OCI-LY1 (cell line): ENCODE results near the gene HAUS8.

ENCODE experiments used
- H2AFZ ChIP-seq: fragments of 200-600 bp; sonication (generic), shearing (Covaris generic); 2 replicates; pipeline ENCODE4 v1.6.0; 2014; ENCODE audit warnings: antibody characterized with exemption, mild to moderate bottlenecking, low read length
- H3F3A ChIP-seq: fragments of 200-600 bp; sonication (generic), shearing (Covaris generic); 2 replicates; pipeline ENCODE4 v1.6.0; 2014; ENCODE audit warnings: mild to moderate bottlenecking, antibody characterized with exemption, low read length, moderate library complexity; ENCODE audit not compliant: insufficient read depth
- H3K27ac ChIP-seq: fragments of 200-600 bp; sonication (generic); 2 replicates; pipeline ENCODE4 v1.5.1; 2014; ENCODE audit warnings: low read length, mixed run types, mild to moderate bottlenecking, low read depth; ENCODE audit not compliant: poor library complexity, severe bottlenecking
- H3K27me3 ChIP-seq: fragments of 200-600 bp; sonication (generic); 2 replicates; pipeline ENCODE4 v1.6.0; 2014; ENCODE audit warnings: antibody characterized with exemption, mild to moderate bottlenecking, low read length, moderate library complexity; ENCODE audit not compliant: insufficient read depth
- H3K36me3 ChIP-seq: fragments of 200-600 bp; sonication (generic); 2 replicates; pipeline ENCODE4 v1.6.1; 2014; ENCODE audit warnings: mild to moderate bottlenecking, antibody characterized with exemption, low read length, moderate library complexity, mixed read lengths; ENCODE audit not compliant: insufficient read depth
- H3K4me1 ChIP-seq: fragments of 200-600 bp; sonication (generic); 2 replicates; pipeline ENCODE4 v1.5.1; 2014; ENCODE audit warnings: mild to moderate bottlenecking, low read length, moderate library complexity; ENCODE audit not compliant: insufficient read depth, severe bottlenecking
- H3K4me2 ChIP-seq: fragments of 200-600 bp; sonication (generic), shearing (Covaris generic); 2 replicates; pipeline ENCODE4 v1.6.1; 2014; ENCODE audit warnings: low read length
- H3K4me3 ChIP-seq: fragments of 200-600 bp; sonication (generic); 2 replicates; pipeline ENCODE4 v1.5.1; 2014; ENCODE audit warnings: low read length, low read depth, mild to moderate bottlenecking, mixed read lengths; ENCODE audit not compliant: poor library complexity, severe bottlenecking
- H3K79me2 ChIP-seq: fragments of 200-600 bp; shearing (Covaris generic); 2 replicates; pipeline ENCODE4 v1.6.1; 2016; ENCODE audit warnings: mixed run types, low read length, mixed read lengths; ENCODE audit not compliant: insufficient read depth
- H3K9ac ChIP-seq: fragments of 200-600 bp; sonication (generic), shearing (Covaris generic); 2 replicates; pipeline ENCODE4 v1.6.1; 2014; ENCODE audit warnings: mild to moderate bottlenecking, low read length, mixed read lengths
- H3K9me2 ChIP-seq: fragments of 200-600 bp; sonication (generic), shearing (Covaris generic); 2 replicates; pipeline ENCODE4 v1.6.1; 2014; ENCODE audit warnings: low read depth, mild to moderate bottlenecking, low read length, mixed read lengths
- H3K9me3 ChIP-seq: fragments of 200-600 bp; shearing (Covaris generic); 2 replicates; pipeline ENCODE4 v1.6.1; 2014; ENCODE audit warnings: low read length, mixed read lengths
- H4K20me1 ChIP-seq: fragments of 200-600 bp; sonication (generic), shearing (Covaris generic); 2 replicates; pipeline ENCODE4 v1.6.0; 2016; ENCODE audit warnings: mild to moderate bottlenecking, low read length; ENCODE audit not compliant: insufficient read depth
- CTCF ChIP-seq: fragments of 200-600 bp; sonication (generic), shearing (Covaris generic); IDR thresholded peaks from 2 replicates; pipeline ENCODE4 v1.5.1; 2017; ENCODE audit warnings: mild to moderate bottlenecking, antibody characterized with exemption, low read length, moderate library complexity, mixed read lengths
- EZH2 ChIP-seq: fragments of 200-600 bp; sonication (generic), shearing (Covaris generic); IDR thresholded peaks from 2 replicates; pipeline ENCODE4 v1.8.0; 2017; ENCODE audit warnings: borderline replicate concordance, mixed run types, mild to moderate bottlenecking, antibody characterized with exemption, low read length, moderate library complexity, mixed read lengths

The HAUS8 gene

GRCh38 chr19:17088552-17088951 is 13.3 kb upstream of the HAUS8 start:
- Histone ChIP-seq H3K4me2 (no peak overlapping the region), H3F3A (no peaks in the 10 kb centered on the region), H3K27me3 (no peaks in the 10 kb centered on the region), H3K9me3 (no peaks in the 10 kb centered on the region; the same call in 1 of the 2 replicates), H3K36me3 (peaks cover 15% of the 10 kb centered on the region; the same call in 1 of the 2 replicates), H2AFZ (no peak overlapping the region), H4K20me1 (no peaks in the 10 kb centered on the region), H3K79me2 (peaks cover 19% of the 10 kb centered on the region), H3K4me1 (peaks cover 32% of the 10 kb centered on the region), H3K27ac (no peak overlapping the region), H3K9me2 (no peaks in the 10 kb centered on the region), H3K9ac (no peak overlapping the region), H3K4me3 (no peak overlapping the region)
- TF ChIP-seq CTCF (no peak), EZH2 (no peak)

- peaks cover 28% of the 10 kb centered on the region for H3K79me2 ChIP-seq
- TF ChIP-seq CTCF (no peak), EZH2 (no peak)
- no peaks in the 10 kb centered on the region for H4K20me1 ChIP-seq
- no peaks in the 10 kb centered on the region; the same call in 1 of the 2 replicates for H3K9me3 ChIP-seq
- no peak overlapping the region for H3K4me2 ChIP-seq
- no peak overlapping the region for H3K9ac ChIP-seq
- peaks cover 37% of the 10 kb centered on the region for H3K4me1 ChIP-seq
- H3K4me3 ChIP-seq = no peak overlapping the region
- no peak overlapping the region for H3K27ac ChIP-seq
- H3K36me3 ChIP-seq = peaks cover 15% of the 10 kb centered on the region; the same call in 1 of the 2 replicates
- H3K27me3 ChIP-seq = no peaks in the 10 kb centered on the region
- no peak overlapping the region for H2AFZ ChIP-seq
- H3K9me2 ChIP-seq = no peaks in the 10 kb centered on the region
- H3F3A ChIP-seq = no peaks in the 10 kb centered on the region
Observed at GRCh38 chr19:17086834-17087233, 11.6 kb upstream of the HAUS8 start.

DNA sequence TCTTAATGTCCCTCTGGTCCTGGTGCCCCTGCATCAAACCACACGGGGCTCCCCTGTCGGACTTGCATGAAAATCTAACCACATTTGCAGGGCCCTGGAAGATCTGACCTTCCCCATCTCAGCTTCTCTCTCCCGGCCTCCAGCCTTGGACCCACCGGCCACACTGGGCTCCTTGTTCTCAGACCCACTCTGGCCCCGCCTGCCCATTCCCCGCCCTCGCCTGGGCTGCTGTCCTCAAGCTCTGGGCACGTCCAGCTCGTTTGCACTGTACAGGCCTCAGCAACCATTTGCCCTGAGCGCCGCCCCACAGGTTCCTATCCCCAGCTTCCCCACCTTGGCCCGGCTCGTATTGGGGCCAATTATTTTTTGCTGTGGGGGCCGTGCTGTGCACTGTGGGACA is 10.9 kb upstream of the HAUS8 start:
- Histone ChIP-seq H3K4me3 (no peak overlapping the region), H3K9me3 (no peaks in the 10 kb centered on the region; the same call in 1 of the 2 replicates), H3K27ac (no peak overlapping the region), H2AFZ (no peak overlapping the region), H3K79me2 (peaks cover 31% of the 10 kb centered on the region), H3K9me2 (no peaks in the 10 kb centered on the region), H3K4me2 (no peak overlapping the region), H4K20me1 (no peaks in the 10 kb centered on the region), H3K27me3 (no peaks in the 10 kb centered on the region), H3F3A (no peaks in the 10 kb centered on the region), H3K36me3 (peaks cover 15% of the 10 kb centered on the region; the same call in 1 of the 2 replicates), H3K9ac (no peak overlapping the region), H3K4me1 (peaks cover 33% of the 10 kb centered on the region)
- TF ChIP-seq CTCF (no peak), EZH2 (no peak)
